ENCODE results near the gene ZGPAT.
"Not testable (repeated sequence)": the region's sequence is repeated elsewhere in the genome, so short reads cannot be mapped to it uniquely, and the experiment has no call there.

GRCh38 chr20:63722967-63723622 lies 15.3 kb downstream of the ZGPAT start:
- TF ChIP-seq MXI1 (IDR thresholded peaks at IDR 0.05; ENCODE audit: borderline replicate concordance, low read depth, low read length); MAZ (IDR thresholded peaks at IDR 0.05; ENCODE audit: borderline replicate concordance, low read depth, low read length); POLR2A (IDR thresholded peaks at IDR 0.05; ENCODE audit: low read depth, low read length); FOS (IDR thresholded peaks at IDR 0.05; ENCODE audit: low read depth, low read length); USF2 (IDR thresholded peaks at IDR 0.05; ENCODE audit: low read depth, low read length); RAD21 (IDR thresholded peaks at IDR 0.05; ENCODE audit: low read length): not testable (repeated sequence)
- TF ChIP-seq, protein P1, sequence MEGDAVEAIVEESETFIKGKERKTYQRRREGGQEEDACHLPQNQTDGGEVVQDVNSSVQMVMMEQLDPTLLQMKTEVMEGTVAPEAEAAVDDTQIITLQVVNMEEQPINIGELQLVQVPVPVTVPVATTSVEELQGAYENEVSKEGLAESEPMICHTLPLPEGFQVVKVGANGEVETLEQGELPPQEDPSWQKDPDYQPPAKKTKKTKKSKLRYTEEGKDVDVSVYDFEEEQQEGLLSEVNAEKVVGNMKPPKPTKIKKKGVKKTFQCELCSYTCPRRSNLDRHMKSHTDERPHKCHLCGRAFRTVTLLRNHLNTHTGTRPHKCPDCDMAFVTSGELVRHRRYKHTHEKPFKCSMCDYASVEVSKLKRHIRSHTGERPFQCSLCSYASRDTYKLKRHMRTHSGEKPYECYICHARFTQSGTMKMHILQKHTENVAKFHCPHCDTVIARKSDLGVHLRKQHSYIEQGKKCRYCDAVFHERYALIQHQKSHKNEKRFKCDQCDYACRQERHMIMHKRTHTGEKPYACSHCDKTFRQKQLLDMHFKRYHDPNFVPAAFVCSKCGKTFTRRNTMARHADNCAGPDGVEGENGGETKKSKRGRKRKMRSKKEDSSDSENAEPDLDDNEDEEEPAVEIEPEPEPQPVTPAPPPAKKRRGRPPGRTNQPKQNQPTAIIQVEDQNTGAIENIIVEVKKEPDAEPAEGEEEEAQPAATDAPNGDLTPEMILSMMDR (conservative IDR thresholded peaks at IDR 0.05; ENCODE audit: low read depth, low read length), result not testable (repeated sequence)

All from IMR-90 (cell line).